HG03280 (cell line): Measurements from ENCODE around the gene MACROD1.

Source experiments
- ATAC-seq: cut with Tn5 transposase; IDR thresholded peaks from one replicate; pipeline ENCODE4 v1.9.1; 2021; ENCODE audit warnings: mild to moderate bottlenecking, moderate library complexity; ENCODE audit not compliant: unreplicated experiment

The MACROD1 gene

DNA sequence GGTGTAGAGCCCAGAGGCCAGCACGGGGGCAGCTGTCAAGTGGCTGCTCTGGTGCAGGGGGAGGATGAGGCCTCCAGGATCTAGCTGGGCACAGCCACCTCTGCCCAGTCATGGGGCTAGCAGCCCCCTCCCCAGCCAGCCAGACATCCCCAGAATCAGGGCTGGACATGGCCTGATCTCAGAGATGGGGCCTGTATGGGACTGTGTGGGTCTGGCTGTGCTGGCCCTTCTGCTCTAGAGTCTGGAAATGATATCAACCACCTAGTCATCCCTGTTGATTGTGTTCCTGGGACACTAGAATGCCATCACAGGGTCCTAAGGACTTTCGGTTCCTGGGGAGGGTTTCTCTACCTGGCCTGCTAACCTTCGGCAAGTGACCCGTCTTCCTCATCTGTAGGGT lies 127.4 kb downstream of the MACROD1 start:
- ATAC-seq: no peak

DNA sequence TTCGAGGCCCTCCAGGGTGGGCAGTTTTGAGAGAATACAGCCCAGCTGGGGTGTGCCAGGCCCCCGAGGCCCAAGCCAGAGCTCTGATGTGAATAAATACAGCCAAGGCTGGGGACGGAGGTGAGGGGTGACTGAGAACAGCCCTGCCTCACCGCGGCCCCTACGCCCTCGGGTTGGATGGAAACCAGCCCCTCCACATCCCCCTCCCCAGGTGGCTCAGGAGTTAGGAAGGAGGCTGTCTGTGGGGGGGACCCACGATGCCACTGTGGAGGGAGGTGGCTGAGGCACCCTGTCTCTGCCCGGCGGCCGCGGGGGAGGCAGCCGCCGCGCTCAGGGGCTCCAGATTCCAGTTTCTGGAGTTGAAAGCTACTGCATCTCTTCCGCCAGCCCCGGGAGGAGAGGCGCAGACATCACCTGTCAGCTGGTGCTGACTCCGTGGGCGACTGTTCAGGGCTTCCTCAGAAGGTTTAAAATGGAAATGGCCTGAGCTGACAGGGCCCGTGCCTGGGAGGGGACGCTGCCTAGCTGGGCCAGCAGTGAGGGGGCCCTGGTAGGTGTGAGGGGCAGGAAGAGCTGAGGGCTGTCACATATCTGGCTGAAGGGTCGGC lies 128.8 kb downstream of the MACROD1 start:
- no peak for ATAC-seq

DNA sequence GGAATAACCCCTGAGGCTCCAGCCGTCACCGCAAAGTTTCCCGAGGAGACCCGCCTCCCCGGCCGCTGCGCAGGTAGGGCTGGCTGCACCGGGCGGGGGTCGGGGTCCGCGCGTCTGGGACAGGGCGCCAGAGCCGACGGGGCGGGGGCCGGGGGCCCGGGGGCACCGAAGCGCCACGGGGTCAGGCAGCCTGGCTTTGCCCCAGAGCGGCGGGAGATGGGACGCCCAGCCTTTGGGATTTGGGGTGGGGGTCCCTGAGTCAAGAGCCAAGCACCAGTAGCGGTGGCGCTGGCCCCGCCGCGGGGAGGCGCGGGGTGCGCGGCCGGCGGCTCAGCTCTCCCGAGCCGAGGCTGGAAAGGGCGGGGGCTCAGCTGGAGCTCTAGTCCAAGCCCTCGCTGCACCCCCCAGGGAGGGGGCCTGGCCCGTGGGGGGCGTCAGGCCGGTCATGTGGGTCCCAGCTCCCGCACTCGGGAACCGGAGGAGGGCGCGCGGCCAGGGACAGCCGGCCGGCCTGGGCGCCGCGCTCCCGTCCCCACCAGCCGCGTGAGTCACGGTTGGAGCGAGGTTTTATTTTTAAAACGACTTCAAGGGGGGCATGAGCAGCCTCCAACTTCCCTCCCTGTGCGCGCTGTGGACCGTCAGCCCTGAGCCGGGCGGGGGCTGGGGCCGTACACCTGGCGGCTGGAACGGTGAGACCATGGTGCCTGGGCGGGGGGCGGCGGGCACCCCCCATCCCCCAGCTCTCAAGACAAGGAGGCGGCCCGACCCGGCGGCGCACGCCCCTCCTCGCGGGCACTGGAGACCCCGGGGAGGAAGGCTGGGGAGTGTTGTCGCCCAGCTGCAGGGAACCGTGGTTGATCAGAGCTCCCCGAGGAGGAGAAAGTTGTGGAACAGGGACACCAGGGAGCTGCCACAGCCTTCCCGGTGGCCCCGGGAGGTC lies 129.6 kb downstream of the MACROD1 start:
- no peak for ATAC-seq

DNA sequence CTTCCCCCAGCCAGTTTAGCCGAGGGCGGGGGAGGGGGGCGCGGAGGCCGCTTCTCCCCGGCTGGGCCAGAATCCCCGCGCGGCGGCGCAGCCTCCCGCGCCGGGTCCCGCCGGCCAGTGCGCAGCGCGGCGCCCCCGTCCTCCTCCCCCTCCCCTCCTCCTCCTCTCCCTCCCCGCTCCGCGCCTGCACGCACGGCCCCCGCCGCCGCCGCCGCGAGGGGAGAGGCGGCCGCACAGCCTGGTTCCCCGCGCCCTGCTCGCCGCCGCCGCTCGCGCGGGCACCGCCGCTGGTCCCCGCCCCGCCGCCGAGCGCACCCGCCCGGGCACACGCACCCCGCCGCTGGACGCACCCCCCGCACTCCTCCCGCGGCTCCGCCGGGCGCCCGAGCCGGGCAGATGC lies 130.3 kb downstream of the MACROD1 start, which contains the start of gene FLRT1:
FLRT1 (plus strand) TSS at position 356 of the 400 bp plus-strand sequence. CDS start 80,337 bp downstream, outside the sequence.
- no peak for ATAC-seq

DNA sequence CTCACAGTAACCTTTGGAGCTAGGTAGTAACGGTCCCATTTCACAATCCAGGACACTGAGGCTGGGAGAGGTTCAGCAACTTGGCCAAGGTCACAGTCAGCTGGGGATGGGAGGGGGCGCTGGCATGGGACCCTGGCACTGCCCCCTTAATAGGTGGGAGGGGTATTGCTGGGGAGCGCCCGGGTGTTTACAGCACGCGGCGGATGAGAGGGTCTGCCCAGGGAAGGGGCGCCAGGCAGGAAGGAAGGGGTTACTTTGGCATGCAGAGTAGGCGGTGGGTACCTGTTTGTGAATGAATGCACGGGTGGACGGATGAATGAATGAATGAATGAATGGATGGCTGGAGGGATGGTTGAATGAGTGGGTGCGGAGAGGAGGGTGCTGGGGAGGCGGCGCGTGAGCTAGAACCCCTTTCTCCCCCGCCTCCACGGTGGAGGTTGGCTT lies 130.8 kb downstream of the MACROD1 start:
- ATAC-seq: no peak

DNA sequence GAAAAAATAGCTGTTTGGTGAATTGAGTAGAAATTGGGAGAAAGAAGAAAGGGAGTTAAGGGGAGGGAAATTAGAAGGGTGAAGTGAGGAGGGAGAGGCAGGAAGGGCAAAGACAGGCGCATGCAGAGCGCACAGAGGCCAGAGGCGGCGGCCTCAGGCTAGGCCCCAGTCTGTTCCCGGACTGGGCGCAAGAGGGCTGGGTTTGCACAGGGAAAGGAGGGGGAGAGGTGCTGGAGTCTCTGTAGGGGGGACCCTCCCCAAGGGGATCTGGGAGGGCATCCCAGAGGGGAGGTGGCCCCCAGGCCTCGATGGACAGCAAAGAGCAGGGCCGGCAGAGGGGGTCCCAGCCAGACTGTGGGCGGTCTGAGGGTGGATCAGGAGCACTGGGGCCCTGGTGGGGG lies 131.5 kb downstream of the MACROD1 start:
- ATAC-seq: no peak

DNA sequence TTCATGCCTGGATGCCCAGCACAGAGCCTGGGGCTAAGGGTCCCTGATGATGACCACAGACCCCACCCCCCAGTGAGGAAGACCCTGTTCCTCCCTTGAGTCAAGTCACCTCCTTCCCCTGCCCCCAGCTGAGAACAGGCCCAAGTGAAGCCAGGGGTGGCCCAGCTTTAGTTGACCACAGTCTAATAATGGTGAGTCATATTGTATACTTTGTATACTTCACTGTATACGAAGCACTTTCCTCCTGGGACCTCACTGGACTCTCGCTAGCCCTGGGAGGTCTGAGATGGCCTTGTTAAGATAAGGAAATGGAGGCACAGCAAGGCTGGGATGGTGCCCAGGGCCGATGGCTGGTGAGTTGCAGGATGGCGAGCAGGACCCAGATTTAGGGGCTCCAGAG lies 133.9 kb downstream of the MACROD1 start:
- no peak for ATAC-seq

DNA sequence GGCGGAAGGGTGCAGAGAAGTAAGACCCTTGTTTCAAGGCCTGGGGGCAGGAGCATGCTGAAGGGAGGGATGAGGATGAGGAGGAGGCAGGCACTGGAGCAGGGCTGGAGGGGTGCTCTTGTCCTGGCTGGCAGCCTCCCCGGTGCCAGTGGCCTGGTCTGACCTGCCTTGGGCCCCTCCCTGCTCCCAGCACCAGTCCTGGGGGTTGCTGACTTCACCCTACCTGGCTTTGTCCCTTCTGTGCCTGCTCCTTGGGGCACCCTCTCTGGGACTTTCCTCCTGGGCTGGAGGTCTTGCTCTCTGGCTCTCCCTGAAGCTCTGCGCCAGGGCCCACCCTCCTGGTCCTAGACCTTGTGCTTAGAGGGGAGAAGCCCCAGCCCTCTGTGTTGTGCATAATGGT lies 134.9 kb downstream of the MACROD1 start:
- ATAC-seq: no peak

DNA sequence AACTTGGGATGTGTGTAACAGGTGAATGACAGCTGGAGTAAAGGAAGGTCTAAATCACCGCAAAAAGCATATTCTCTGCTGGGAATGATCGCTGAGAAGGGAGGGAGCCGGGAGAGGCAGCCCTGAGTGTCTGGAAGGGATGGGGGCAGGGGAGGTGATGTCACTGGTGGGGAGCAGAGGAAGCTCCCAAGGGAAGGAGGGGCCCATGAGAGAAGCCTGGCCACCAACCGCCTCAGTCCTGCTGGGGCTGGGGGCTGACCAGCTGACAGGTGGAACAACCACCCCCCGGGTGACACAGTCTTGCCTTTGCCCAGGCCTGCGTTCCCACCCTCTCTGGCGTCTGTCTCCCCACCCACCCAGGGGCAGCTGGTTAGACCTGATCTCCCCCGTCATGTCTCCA lies 136.1 kb downstream of the MACROD1 start:
- ATAC-seq: no peak

DNA sequence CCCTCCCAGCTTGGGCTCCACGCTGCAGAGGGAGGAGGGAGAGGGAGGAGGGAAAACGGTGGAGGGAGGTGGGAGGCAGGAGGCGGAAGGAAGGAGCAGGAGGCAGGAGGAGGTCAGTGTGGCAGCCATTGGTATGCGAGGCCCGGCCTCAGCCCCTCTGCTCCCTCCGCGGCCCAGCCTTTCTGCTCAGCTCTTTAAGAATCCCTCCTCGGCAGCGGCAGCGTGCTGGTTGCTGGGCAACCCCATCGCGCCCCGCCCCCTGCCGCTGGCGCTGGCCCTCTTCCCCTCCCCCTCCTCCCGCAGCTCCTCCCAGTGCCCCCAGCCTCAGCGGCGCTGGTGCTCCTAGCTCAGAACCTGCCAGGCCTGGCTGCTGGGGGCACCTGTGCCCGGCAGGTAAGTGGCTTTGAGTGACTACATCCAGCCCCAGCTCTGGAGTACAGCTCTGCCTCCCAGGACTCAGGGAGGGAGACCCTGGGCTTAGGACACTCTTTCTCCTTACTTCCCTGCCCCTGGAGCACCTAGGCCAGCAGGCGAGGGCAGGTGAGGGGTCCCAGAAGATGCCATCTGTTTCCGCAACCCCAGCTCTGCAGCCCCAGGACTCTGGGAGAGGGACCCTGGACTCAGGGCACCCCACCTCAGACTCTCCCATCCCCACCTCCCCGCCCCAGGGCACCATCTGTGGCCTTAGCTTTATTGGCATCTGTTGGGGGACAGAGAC lies 137.4 kb downstream of the MACROD1 start:
- ATAC-seq: no peak

DNA sequence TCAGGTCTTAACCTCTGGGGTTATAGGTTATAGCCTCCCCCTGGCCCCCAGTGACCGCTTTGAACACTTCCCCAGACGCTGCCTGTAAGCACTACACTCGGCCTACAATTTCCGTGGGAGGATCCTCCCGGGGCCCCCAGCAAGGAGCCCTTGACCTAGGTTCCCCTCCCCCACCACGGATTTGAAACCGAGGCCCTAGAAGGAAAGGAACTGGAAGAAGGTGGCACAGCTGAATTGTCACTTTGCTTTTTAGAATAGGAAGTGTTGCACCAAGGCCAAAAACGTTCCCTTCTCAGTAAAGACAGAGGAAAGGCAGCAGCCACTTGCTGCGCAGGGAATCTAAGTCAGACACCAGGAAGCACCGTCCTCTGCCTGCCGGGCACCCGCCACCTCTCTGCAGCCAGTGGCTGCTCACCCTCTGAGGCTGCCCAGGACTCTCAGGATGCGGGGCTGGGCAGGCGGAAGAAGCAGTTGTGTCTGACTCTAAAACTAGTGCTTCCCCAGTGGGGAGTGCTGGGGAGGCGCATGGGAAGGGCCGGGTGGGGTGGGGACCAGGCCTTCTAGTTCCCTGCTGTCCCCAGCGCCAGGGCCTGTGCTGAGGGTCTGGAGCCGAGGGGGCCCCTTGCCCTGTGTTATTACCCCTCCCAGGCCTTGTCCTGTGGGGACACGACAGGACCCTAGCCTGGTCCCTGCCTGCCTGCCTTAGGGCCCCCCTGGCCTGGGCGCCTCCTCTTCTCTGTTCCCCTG lies 138.1 kb downstream of the MACROD1 start:
- no peak for ATAC-seq

DNA sequence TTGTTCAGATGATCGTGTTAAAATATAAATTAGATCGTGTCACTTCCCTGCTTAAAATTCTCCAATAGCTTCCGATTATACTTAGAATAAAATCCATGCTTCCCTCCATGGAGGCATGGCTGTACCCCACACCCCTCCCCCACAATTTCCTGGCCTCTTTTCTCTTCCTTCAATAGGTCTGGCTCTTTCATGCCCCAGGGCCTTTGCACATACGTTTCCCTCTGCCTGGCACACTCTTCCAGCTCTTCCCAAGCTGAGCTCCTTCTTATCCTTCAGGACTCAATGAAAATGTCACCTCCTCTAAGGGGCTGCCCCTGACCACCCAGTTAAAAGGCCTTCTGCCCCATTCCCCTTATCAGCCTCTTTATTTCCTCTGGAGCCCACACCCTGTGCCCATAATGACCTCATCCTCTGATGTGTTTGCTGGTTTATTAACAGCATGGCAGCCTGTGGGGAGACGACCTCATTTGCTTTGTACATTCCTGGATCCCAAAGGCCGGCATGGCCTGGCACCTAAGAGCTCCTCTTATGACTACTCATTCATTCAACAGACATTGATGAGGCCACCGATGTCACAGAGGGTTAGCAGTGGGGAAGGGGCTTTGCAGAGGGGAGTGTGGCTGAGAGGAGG lies 139.2 kb downstream of the MACROD1 start:
- ATAC-seq: no peak

DNA sequence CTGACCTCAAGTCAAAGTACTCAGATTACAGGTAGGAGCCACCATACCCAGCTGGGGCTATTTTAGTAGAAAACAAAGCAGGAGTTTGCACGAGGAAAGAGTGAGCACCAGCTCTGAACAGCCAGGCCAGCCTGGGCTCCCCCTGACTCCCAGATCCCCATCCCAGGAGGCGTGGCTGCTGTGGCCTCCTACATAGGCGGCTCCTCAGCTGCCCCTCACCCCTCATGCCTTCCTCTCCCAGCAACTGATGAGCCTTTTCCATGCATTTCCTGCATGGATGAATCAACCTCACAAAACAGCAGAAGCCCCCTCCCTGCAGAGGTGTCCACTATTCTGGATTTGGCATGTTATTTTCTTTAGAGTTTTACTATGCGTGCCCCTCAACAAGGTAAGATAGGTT lies 140.7 kb downstream of the MACROD1 start:
- no peak for ATAC-seq

DNA sequence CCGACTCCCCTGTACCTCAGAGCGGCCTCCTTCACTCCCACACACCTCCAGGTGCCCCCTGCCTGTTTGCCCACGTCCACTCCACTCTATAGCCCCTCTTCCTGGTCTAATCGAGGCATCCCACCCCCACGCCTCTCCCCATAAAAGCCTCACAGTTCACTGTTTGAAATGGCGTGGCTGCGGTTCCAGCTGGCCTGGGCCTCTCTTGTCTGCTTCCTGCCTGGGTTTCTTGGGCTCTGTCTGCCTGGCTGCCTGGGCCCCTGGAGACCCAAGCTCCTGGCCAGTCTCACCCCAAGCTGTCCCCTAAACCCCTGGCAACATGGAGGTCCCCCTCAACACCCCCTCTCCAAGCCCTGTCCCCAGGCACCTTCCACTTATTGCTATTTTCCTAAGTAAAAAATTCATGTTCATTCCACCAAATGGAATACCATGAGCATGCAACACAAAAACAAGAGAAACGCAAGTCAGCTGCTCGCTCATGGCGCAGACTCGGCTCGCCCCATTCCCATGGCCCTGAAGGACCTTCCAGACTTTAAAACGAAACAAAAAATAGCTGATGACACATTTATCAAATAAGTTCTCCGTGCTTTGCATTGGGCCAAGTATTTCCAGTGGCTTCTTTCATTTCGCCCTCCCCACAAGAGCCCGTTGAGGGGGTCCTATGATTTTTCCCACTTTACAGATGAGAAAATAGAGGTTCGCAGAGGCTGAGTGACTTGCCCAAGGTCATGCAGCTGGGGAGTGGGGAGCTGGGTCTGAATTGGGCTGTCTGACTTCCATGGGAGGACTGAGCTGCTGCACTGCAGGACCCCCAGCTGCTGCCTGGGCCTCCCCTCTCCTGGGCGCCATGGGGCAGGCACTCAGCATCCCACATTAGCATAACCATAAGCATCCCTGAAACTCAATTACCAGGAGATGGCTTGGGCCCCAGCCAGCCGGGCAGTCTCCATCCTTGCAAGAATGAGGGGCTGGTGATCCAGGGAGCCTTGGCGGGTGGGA lies 141.9 kb downstream of the MACROD1 start:
- no peak for ATAC-seq

DNA sequence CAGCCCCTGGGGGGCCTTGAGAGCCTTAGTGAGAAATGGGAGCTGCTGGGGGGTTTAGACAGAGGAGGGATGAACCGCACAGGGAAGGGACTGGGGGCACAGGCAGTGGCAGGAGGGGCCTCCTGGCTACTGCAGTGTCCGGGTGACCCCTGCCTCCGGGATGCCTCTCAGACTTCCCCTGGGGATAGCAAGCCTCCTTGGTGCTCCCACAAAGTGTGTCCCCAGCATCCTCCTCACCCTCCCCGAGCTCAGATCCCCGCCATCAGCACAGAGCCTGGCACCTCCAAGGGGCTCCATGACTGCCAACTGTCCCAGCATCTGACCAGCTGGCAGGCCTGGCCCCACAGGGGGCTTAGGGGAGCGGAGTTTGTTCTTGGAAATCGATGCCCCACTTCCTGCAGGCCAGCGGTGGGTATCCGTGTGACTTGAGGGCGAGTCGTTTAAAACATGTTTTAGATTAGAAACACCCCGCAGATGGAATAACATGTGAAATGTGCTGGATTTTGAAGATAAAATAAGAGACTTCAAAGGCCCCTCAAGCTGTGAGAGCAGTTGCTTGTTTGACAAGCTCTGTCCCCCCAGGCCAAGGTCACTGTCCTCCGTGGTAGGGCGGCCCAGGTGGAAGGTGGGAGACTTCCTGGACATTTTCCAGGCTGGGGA lies 143.7 kb downstream of the MACROD1 start:
- no peak for ATAC-seq

DNA sequence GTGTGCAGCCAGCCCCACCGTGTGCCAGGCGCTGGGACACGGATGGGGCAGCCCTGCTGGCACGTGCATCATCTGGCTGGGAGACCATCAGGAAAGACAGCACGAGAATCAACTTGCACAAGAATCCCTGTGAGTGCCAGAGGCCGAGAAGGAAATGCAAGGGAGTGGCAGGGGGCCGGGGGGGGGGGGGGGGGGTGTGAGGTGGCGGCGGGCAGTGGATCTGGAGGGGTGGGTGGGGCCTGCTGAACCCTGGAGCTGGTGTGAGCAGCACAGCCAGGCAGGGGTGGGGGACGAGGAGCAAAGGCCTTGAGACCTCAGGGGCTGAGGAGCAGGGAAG lies 144.2 kb downstream of the MACROD1 start:
- ATAC-seq: no peak

DNA sequence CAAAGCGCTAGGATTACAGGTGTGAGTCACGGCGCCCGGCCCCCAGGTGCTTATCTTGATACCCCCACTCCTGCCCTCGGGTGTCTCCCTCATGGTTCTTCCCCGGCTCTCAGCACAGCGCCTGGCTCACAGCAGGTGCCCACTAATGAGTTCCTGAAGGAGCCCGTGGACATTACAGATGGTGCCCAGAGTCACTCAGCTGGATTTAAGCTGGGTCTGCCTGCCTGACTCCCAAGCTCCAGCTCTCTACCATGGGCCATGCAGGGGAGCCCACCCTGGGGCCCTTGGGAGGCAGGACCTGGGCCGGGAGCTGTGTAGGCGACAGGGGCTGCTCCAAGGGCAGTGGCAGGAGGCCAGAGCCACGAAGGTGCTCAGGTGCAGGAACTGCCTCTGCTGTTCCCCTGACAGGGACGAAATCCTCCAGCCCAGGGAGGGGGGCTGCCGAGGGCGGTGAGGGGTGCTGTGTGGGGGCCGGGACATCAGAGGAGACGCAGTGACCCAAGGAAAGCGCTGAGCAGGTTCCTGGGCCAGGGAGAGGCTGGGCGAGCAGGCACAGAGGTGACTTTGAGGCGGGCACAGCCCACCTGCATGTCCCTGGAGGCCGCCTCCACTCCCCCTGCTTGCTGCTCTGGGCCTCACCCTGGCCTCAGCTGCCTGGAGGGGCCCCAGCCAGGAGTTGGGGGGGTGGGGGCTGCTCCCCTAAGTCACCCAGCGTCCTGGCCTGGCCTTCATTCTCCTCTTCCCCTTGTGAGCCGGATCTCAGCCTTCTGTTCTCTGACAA lies 144.7 kb downstream of the MACROD1 start:
- no peak for ATAC-seq
